K562 (cell line): Measurements from ENCODE around the gene DACT3. TPM values are rescaled to one million over a fixed set of nuclear protein-coding genes. Genes with fewer than 3 reads are reported as not detected.

Source experiments
- E2F3 ChIP-seq: fragments of 250-450 bp; sonication (Bioruptor Pico); IDR thresholded peaks from 2 replicates; pipeline ENCODE4 v1.4.0; 2020; ENCODE audit warnings: mild to moderate bottlenecking
- ESRRB ChIP-seq: fragments of 250-450 bp; sonication (Bioruptor Pico); IDR thresholded peaks from 2 replicates; pipeline ENCODE4 v1.5.0; 2020; ENCODE audit warnings: mild to moderate bottlenecking, moderate library complexity, borderline replicate concordance
- JUNB ChIP-seq: fragments of 450-650 bp; formaldehyde crosslinking; conservative IDR thresholded peaks from 2 replicates; pipeline ENCODE4 v1.4.0; 2020; ENCODE audit warnings: mild to moderate bottlenecking
- MYNN ChIP-seq, 2 experiments: sonication (generic); formaldehyde crosslinking in 1 of 2; IDR thresholded peaks; 2 replicates each; pipeline versions ENCODE4 v1.5.0 to v1.6.1; 2016 to 2020; ENCODE audit warnings: antibody characterized with exemption in 1 of 2, missing genetic modification reagents in 1 of 2
- NCOR1 ChIP-seq: fragments of 450-650 bp; IDR thresholded peaks from 2 replicates; pipeline ENCODE4 v1.6.1; 2016; ENCODE audit warnings: mild to moderate bottlenecking, moderate library complexity
- SIRT6 ChIP-seq: IDR thresholded peaks from one replicate; pipeline ENCODE4 v1.6.1; 2012; ENCODE audit warnings: low read depth, mild to moderate bottlenecking, control low read depth, inconsistent platforms, low read length, moderate library complexity
- ZFPM2 ChIP-seq: fragments of 250-450 bp; sonication (Bioruptor Pico); IDR thresholded peaks from 2 replicates; pipeline ENCODE4 v1.5.1; 2022; ENCODE audit warnings: mild to moderate bottlenecking
- ZNF232 ChIP-seq: sonication (generic); formaldehyde crosslinking; IDR thresholded peaks from 2 replicates; pipeline ENCODE4 v1.8.0; 2022; ENCODE audit warnings: mild to moderate bottlenecking, missing genetic modification reagents
- polyA plus RNA-seq, 8 experiments: library from polyadenylated mRNA; depleted of rRNA in 4 of 8; stranded (reverse) in 5 of 8; unstranded in 3 of 8; fragments of >200 nt; fragmentation: Nextera tagmentation in 2 of 8; fragmentation: Illumina TruSeq in 1 of 8; extraction: Ambion mirVana in 2 of 8; extraction: Trizol in 1 of 8; gene quantifications; 2 replicates each; pipeline versions ENCODE4 v1.2.1 to v1.2.3, GENCODE V29; 2011 to 2014; ENCODE audit warnings: inconsistent platforms in 1 of 8, missing spikeins in 1 of 8
- total RNA-seq, 7 experiments: library from RNA; depleted of rRNA in 6 of 7; stranded (reverse); fragments of >200 nt in 6 of 7; fragmentation: Illumina TruSeq in 2 of 7; extraction: Trizol in 2 of 7; gene quantifications; 2 replicates each; pipeline versions ENCODE4 v1.2.1 to v1.2.3, GENCODE V29; 2011 to 2021; ENCODE audit warnings: low replicate concordance in 1 of 7
- TF ChIP-seq, protein P1 (sequence below): fragments of 200-800 bp; sonication (Bioruptor generic); IDR thresholded peaks from 2 replicates; pipeline ENCODE4 v1.6.1; 2017; ENCODE audit warnings: missing genetic modification characterization, missing compliant biosample characterization
- TF ChIP-seq, protein P2 (sequence below): IDR thresholded peaks from 2 replicates; pipeline ENCODE4 v1.6.1; 2014; ENCODE audit warnings: antibody characterized with exemption
- TF ChIP-seq, protein P3 (sequence below): sonication (generic); formaldehyde crosslinking; IDR thresholded peaks from 2 replicates; pipeline ENCODE4 v1.8.0; 2022; ENCODE audit warnings: mild to moderate bottlenecking, missing genetic modification reagents

Gene DACT3
- total and polyA plus RNA-seq, 9 of the 15 experiments (the other 6 are each of a cell fraction or from before 2014, with no cell fraction given): 0.67 to 6.5 (median 3.5) TPM

- TF ChIP-seq, protein P1, sequence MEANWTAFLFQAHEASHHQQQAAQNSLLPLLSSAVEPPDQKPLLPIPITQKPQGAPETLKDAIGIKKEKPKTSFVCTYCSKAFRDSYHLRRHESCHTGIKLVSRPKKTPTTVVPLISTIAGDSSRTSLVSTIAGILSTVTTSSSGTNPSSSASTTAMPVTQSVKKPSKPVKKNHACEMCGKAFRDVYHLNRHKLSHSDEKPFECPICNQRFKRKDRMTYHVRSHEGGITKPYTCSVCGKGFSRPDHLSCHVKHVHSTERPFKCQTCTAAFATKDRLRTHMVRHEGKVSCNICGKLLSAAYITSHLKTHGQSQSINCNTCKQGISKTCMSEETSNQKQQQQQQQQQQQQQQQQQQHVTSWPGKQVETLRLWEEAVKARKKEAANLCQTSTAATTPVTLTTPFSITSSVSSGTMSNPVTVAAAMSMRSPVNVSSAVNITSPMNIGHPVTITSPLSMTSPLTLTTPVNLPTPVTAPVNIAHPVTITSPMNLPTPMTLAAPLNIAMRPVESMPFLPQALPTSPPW: peak; percentile 95
- TF ChIP-seq JUNB: no peak
- peak; percentile 57; the same call in 1 of the 2 replicates for TF ChIP-seq NCOR1
- no peak for TF ChIP-seq ESRRB (CRISPR knock-in tag)
- TF ChIP-seq SIRT6: no peak
- TF ChIP-seq, protein P2, sequence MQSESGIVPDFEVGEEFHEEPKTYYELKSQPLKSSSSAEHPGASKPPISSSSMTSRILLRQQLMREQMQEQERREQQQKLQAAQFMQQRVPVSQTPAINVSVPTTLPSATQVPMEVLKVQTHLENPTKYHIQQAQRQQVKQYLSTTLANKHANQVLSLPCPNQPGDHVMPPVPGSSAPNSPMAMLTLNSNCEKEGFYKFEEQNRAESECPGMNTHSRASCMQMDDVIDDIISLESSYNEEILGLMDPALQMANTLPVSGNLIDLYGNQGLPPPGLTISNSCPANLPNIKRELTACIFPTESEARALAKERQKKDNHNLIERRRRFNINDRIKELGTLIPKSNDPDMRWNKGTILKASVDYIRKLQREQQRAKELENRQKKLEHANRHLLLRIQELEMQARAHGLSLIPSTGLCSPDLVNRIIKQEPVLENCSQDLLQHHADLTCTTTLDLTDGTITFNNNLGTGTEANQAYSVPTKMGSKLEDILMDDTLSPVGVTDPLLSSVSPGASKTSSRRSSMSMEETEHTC: no peak
- TF ChIP-seq MYNN (IDR thresholded peaks at IDR 0.05): no peak
- no peak for TF ChIP-seq MYNN (CRISPR knock-in tag; IDR thresholded peaks at IDR 0.05)
- TF ChIP-seq E2F3 (CRISPR knock-in tag): peak; percentile 77
- no peak; the same call in 1 of the 2 replicates for TF ChIP-seq ZNF232
- TF ChIP-seq ZFPM2: no peak
- TF ChIP-seq, protein P3, sequence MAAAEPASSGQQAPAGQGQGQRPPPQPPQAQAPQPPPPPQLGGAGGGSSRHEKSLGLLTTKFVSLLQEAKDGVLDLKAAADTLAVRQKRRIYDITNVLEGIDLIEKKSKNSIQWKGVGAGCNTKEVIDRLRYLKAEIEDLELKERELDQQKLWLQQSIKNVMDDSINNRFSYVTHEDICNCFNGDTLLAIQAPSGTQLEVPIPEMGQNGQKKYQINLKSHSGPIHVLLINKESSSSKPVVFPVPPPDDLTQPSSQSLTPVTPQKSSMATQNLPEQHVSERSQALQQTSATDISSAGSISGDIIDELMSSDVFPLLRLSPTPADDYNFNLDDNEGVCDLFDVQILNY (CRISPR knock-in tag): no peak
These were observed 60.3 kb downstream of the DACT3 start (continued) for GRCh38 chr19:46600384-46601317.
